DOHH2 (cell line): Measurements from ENCODE around the gene RAD51C.

Source experiments
- H3F3A ChIP-seq: fragments of 200-600 bp; sonication (generic), shearing (Covaris generic); 2 replicates; pipeline ENCODE4 v1.6.0; 2016; ENCODE audit warnings: antibody characterized with exemption, mild to moderate bottlenecking; ENCODE audit not compliant: control insufficient read depth, insufficient read depth
- H3K27ac ChIP-seq: fragments of 200-600 bp; sonication (generic); 2 replicates; pipeline ENCODE4 v1.5.1; 2014; ENCODE audit warnings: low read depth, mild to moderate bottlenecking, low read length, moderate library complexity
- H3K27me3 ChIP-seq: fragments of 200-600 bp; sonication (generic); 2 replicates; pipeline ENCODE4 v1.6.1; 2014; ENCODE audit warnings: mild to moderate bottlenecking, low read length, mixed read lengths; ENCODE audit not compliant: control insufficient read depth
- H3K36me3 ChIP-seq: fragments of 200-600 bp; sonication (generic); 2 replicates; pipeline ENCODE4 v1.6.1; 2014; ENCODE audit warnings: mild to moderate bottlenecking, low read length, moderate library complexity, mixed read lengths; ENCODE audit not compliant: control insufficient read depth
- H3K4me1 ChIP-seq: fragments of 200-600 bp; sonication (generic); 2 replicates; pipeline ENCODE4 v1.6.1; 2014; ENCODE audit warnings: mild to moderate bottlenecking, low read length, mixed read lengths; ENCODE audit not compliant: control insufficient read depth
- H3K4me2 ChIP-seq: fragments of 200-600 bp; sonication (generic); 2 replicates; pipeline ENCODE4 v1.6.0; 2014; ENCODE audit warnings: mild to moderate bottlenecking, low read length, moderate library complexity
- H3K4me3 ChIP-seq: fragments of 200-600 bp; sonication (generic); 2 replicates; pipeline ENCODE4 v1.5.1; 2014; ENCODE audit warnings: mild to moderate bottlenecking, low read length, mixed read lengths
- H3K79me2 ChIP-seq: fragments of 200-600 bp; sonication (generic); 2 replicates; pipeline ENCODE4 v1.6.1; 2014; ENCODE audit warnings: mild to moderate bottlenecking, low read length, mixed read lengths; ENCODE audit not compliant: control insufficient read depth
- H3K9me2 ChIP-seq: fragments of 200-600 bp; sonication (generic); replicated peaks from 2 replicates; pipeline ENCODE4 v1.6.1; 2014; ENCODE audit warnings: mild to moderate bottlenecking, low read length, mixed read lengths; ENCODE audit not compliant: control insufficient read depth
- H3K9me3 ChIP-seq: fragments of 200-600 bp; sonication (generic); 2 replicates; pipeline ENCODE4 v1.6.1; 2014; ENCODE audit warnings: antibody characterized with exemption, low read length, mixed read lengths; ENCODE audit not compliant: control insufficient read depth, insufficient read depth
- H4K20me1 ChIP-seq: fragments of 200-600 bp; sonication (generic); 2 replicates; pipeline ENCODE4 v1.6.0; 2014; ENCODE audit warnings: low read depth, mild to moderate bottlenecking, antibody characterized with exemption, low read length, moderate library complexity; ENCODE audit not compliant: control insufficient read depth, insufficient read depth
- EZH2phosphoT487 ChIP-seq: fragments of 200-600 bp; sonication (generic); IDR thresholded peaks from 2 replicates; pipeline ENCODE4 v1.6.1; 2017; ENCODE audit warnings: borderline replicate concordance, mild to moderate bottlenecking, antibody characterized with exemption, low read length, moderate library complexity, mixed read lengths
- TF ChIP-seq, protein P1 (sequence below): fragments of 200-600 bp; sonication (generic); IDR thresholded peaks from one replicate; pipeline ENCODE4 v1.5.1; 2014; ENCODE audit warnings: antibody characterized with exemption, mild to moderate bottlenecking, low read depth, low read length; ENCODE audit not compliant: poor library complexity, severe bottlenecking

Gene RAD51C

DNA sequence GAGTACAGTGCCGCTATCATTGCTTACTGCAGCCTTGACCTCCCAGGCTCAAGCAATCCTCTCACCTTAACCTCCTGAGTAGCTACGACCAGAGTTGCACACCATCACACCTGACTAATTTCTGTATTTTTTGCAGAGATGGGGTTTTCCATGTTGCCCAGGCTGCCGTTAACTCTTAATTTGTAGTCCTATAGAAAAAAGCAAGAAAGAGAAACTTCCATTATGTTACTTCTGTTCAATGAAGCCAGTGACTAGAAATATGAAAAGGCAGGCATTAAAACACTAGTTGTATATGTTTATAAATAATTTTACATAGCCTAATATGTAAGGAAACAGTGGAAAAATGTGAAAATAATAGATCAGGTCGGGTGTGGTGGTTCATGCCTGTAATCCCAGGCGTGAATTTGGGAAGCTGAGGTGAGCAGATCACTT lies 9.7 kb downstream of the RAD51C start:
- TF ChIP-seq, protein P1, sequence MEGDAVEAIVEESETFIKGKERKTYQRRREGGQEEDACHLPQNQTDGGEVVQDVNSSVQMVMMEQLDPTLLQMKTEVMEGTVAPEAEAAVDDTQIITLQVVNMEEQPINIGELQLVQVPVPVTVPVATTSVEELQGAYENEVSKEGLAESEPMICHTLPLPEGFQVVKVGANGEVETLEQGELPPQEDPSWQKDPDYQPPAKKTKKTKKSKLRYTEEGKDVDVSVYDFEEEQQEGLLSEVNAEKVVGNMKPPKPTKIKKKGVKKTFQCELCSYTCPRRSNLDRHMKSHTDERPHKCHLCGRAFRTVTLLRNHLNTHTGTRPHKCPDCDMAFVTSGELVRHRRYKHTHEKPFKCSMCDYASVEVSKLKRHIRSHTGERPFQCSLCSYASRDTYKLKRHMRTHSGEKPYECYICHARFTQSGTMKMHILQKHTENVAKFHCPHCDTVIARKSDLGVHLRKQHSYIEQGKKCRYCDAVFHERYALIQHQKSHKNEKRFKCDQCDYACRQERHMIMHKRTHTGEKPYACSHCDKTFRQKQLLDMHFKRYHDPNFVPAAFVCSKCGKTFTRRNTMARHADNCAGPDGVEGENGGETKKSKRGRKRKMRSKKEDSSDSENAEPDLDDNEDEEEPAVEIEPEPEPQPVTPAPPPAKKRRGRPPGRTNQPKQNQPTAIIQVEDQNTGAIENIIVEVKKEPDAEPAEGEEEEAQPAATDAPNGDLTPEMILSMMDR: no peak
- TF ChIP-seq EZH2phosphoT487: no peak
- H3K27ac ChIP-seq: no peak overlapping the region

DNA sequence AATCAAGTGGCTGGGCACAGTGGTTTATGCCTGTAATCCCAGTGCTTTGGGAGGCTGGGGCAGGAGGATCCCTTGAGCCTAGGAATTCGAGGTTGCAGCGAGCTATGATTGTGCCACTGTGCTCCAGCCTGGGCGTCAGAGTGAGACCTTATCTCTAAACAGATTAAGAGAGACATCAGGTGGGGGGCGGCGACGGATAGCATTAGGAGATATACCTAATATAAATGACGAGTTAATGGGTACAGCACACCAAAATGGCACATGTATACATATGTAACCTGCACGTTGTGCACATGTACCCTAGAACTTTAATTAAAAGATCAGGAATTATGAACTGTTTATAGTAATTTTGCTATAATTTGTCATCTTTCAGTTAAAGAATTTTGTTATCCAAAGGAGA lies 10.3 kb downstream of the RAD51C start:
- no peak for TF ChIP-seq EZH2phosphoT487
- TF ChIP-seq, protein P1: no peak
- Histone ChIP-seq H3K4me1 (peaks cover 3% of the 10 kb centered on the region; the same call in 1 of the 2 replicates), H3K36me3 (peaks cover 54% of the 10 kb centered on the region), H3F3A (peaks cover 3% of the 10 kb centered on the region; the same call in 1 of the 2 replicates), H3K9me3 (no peaks in the 10 kb centered on the region), H3K4me3 (no peak overlapping the region), H4K20me1 (no peaks in the 10 kb centered on the region), H3K4me2 (no peak overlapping the region), H3K27ac (no peak overlapping the region), H3K27me3 (no peaks in the 10 kb centered on the region), H3K9me2 (no peaks in the 10 kb centered on the region), H3K79me2 (0 out of 2 replicates have a peak, but pooled peaks cover 6% of the 10 kb centered on the region)

More for the DNA sequence above, 9.7 kb downstream of the RAD51C start:
- peaks cover 8% of the 10 kb centered on the region for H3K79me2 ChIP-seq
- no peak overlapping the region for H3K4me2 ChIP-seq
- H3K36me3 ChIP-seq: peaks cover 54% of the 10 kb centered on the region
- H3F3A ChIP-seq: peaks cover 3% of the 10 kb centered on the region; the same call in 1 of the 2 replicates
- no peaks in the 10 kb centered on the region for H3K27me3 ChIP-seq
- peaks cover 3% of the 10 kb centered on the region; the same call in 1 of the 2 replicates for H3K4me1 ChIP-seq
- H4K20me1 ChIP-seq: no peaks in the 10 kb centered on the region
- H3K4me3 ChIP-seq: no peak overlapping the region
- H3K9me2 ChIP-seq: no peaks in the 10 kb centered on the region
- H3K9me3 ChIP-seq: no peaks in the 10 kb centered on the region

DNA sequence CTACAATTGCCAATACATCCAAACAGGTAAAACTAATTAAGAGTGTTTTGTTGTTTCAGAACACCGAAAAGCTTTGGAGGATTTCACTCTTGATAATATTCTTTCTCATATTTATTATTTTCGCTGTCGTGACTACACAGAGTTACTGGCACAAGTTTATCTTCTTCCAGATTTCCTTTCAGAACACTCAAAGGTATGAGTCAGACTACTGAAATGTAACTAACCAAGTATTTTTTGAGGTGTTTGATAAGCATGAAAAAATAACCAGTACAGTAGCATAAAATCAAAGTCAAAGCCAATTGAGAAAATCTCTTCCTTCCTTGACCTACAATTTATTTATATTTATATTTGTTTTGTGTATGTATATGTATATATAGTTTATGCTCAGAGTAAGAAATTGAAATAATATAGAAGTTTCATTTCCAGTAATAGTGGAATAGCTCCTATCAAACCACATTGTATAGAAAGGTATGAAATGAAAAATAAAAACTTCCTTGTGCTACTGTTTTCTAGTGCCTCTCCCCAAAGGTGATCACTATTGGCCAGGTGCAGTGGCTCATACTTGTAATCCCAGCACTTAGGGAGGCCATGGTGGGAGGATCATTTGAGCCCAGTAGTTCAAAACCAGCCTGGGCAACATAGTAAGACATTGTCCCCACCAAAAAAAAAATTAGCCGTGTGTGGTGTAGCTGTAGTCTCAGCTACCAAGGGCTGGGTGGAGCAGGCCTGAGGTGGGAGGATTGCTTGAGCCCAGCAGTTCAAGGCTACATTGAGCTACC lies 10.9 kb downstream of the RAD51C start:
- Histone ChIP-seq H3K4me1 (peaks cover 3% of the 10 kb centered on the region; the same call in 1 of the 2 replicates), H4K20me1 (no peaks in the 10 kb centered on the region), H3K4me3 (no peak overlapping the region), H3K79me2 (0 out of 2 replicates have a peak, but pooled peaks cover 6% of the 10 kb centered on the region), H3K9me3 (no peaks in the 10 kb centered on the region), H3K27ac (no peak overlapping the region), H3K9me2 (no peaks in the 10 kb centered on the region), H3K36me3 (peaks cover 60% of the 10 kb centered on the region), H3K4me2 (no peak overlapping the region), H3K27me3 (no peaks in the 10 kb centered on the region), H3F3A (peaks cover 5% of the 10 kb centered on the region; the same call in 1 of the 2 replicates)
- no peak for TF ChIP-seq EZH2phosphoT487
- TF ChIP-seq, protein P1: no peak
